ENCODE results near the gene RALBP1. TPM values are rescaled to one million over a fixed set of nuclear protein-coding genes. Genes with fewer than 3 reads are reported as not detected.

RALBP1 gene
- total RNA-seq, 1 donor from 2014 or later = 63.3 TPM

GRCh38 chr18:9507565-9508088, 32.3 kb downstream of the RALBP1 start:
- no peak for DNase-seq (ENCODE audit: low read depth in 2 of 2)

- no peak for DNase-seq (ENCODE audit: low read depth in 2 of 2)
These were observed 33.2 kb downstream of the RALBP1 start for GRCh38 chr18:9508446-9509025.

GRCh38 chr18:9513971-9514512, 38.7 kb downstream of the RALBP1 start:
- DNase-seq (ENCODE audit: low read depth in 2 of 2) = no peak

- DNase-seq (ENCODE audit: low read depth in 2 of 2) = peak; percentile 56 to 60
These were observed 41.2 kb downstream of the RALBP1 start for GRCh38 chr18:9516437-9517064.

- DNase-seq (ENCODE audit: low read depth in 2 of 2) = peak in 1 of 2 donors; percentile 23
These were observed 42.6 kb downstream of the RALBP1 start for GRCh38 chr18:9517869-9518268.

GRCh38 chr18:9519399-9519798, 44.1 kb downstream of the RALBP1 start:
- no peak for DNase-seq (ENCODE audit: low read depth in 2 of 2)

GRCh38 chr18:9520666-9521065, 45.4 kb downstream of the RALBP1 start:
- DNase-seq (ENCODE audit: low read depth in 2 of 2) = no peak

- DNase-seq (ENCODE audit: low read depth in 2 of 2) = no peak
These were observed 46.5 kb downstream of the RALBP1 start for GRCh38 chr18:9521770-9522169.

GRCh38 chr18:9522952-9523351, 47.6 kb downstream of the RALBP1 start:
- no peak for DNase-seq (ENCODE audit: low read depth in 2 of 2)

- no peak for DNase-seq (ENCODE audit: low read depth in 2 of 2)
These were observed 51.1 kb downstream of the RALBP1 start for GRCh38 chr18:9526458-9526857.

- no peak for DNase-seq (ENCODE audit: low read depth in 2 of 2)
These were observed 55.1 kb downstream of the RALBP1 start for GRCh38 chr18:9530226-9531009.

GRCh38 chr18:9531791-9532410, 56.6 kb downstream of the RALBP1 start:
- no peak for DNase-seq (ENCODE audit: low read depth in 2 of 2)

GRCh38 chr18:9534844-9535243, 59.5 kb downstream of the RALBP1 start:
- DNase-seq (ENCODE audit: low read depth in 2 of 2) = no peak

- DNase-seq (ENCODE audit: low read depth in 2 of 2) = no peak
These were observed 60.2 kb downstream of the RALBP1 start for GRCh38 chr18:9535430-9535991.

- DNase-seq (ENCODE audit: low read depth in 2 of 2) = no peak
These were observed 61.2 kb downstream of the RALBP1 start for GRCh38 chr18:9536354-9537152.

- no peak for DNase-seq (ENCODE audit: low read depth in 2 of 2)
These were observed 62.4 kb downstream of the RALBP1 start for GRCh38 chr18:9537677-9538076.

- DNase-seq (ENCODE audit: low read depth in 2 of 2) = peak; percentile 13 to 82
These were observed 64.0 kb downstream of the RALBP1 start for GRCh38 chr18:9539283-9539682.

- no peak for DNase-seq (ENCODE audit: low read depth in 2 of 2)
These were observed 64.6 kb downstream of the RALBP1 start for GRCh38 chr18:9539938-9540337.

GRCh38 chr18:9542924-9543323, 67.6 kb downstream of the RALBP1 start:
- no peak for DNase-seq (ENCODE audit: low read depth in 2 of 2)

- no peak for DNase-seq (ENCODE audit: low read depth in 2 of 2)
These were observed 69.7 kb downstream of the RALBP1 start for GRCh38 chr18:9545029-9545428.

- DNase-seq (ENCODE audit: low read depth in 2 of 2) = no peak
These were observed 71.2 kb downstream of the RALBP1 start for GRCh38 chr18:9546468-9546867.
